ENCODE measurements around the gene PIM1. TPM values are rescaled to one million over a fixed set of nuclear protein-coding genes. Genes with fewer than 3 reads are reported as not detected.

Gene PIM1
- total and polyA plus RNA-seq, 9 of the 15 experiments (the other 6 are each of a cell fraction or from before 2014, with no cell fraction given) = 19.0 to 789 (median 212) TPM

DNA sequence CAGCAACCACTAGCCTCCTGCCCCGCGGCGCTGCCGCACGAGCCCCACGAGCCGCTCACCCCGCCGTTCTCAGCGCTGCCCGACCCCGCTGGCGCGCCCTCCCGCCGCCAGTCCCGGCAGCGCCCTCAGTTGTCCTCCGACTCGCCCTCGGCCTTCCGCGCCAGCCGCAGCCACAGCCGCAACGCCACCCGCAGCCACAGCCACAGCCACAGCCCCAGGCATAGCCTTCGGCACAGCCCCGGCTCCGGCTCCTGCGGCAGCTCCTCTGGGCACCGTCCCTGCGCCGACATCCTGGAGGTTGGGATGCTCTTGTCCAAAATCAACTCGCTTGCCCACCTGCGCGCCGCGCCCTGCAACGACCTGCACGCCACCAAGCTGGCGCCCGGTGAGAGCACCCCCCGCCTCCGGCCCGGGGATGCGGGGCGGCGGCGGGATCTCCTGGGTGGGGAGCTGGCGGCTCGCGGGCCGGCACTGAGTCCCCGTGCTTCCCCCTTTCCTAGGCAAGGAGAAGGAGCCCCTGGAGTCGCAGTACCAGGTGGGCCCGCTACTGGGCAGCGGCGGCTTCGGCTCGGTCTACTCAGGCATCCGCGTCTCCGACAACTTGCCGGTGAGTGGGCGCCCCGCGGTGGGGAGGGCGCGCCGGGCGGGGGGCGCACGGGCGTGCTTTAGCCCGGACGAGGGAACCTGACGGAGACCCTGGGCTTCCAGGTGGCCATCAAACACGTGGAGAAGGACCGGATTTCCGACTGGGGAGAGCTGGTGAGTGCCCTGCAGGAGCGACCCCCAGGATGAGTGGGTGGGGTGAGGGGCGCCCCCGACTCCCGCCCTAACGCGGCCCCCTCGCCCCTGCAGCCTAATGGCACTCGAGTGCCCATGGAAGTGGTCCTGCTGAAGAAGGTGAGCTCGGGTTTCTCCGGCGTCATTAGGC is 585 bp downstream of the PIM1 start (continued):
- no peak for TF ChIP-seq HMG20A (CRISPR knock-in tag; conservative IDR thresholded peaks at IDR 0.05)
- no peak for TF ChIP-seq HIVEP1 (CRISPR knock-in tag; IDR thresholded peaks at IDR 0.05)
- TF ChIP-seq HMGN3 (IDR thresholded peaks at IDR 0.05; ENCODE audit: borderline replicate concordance, extremely low read depth, insufficient read length, low read depth, low read length) = peak; percentile 52
- TF ChIP-seq PHB (CRISPR knock-in tag; IDR thresholded peaks at IDR 0.05) = no peak; the same call in none of the 2 replicates
- TF ChIP-seq SAP30 (IDR thresholded peaks at IDR 0.05; ENCODE audit: borderline replicate concordance, insufficient read depth, low read depth, low read length, poor library complexity, severe bottlenecking) = peak; percentile 73
- TF ChIP-seq THRA (IDR thresholded peaks at IDR 0.05) = no peak
- peak; percentile 5; the same call in 1 of the 2 replicates for TF ChIP-seq GATAD2A (IDR thresholded peaks at IDR 0.05)
- no peak for TF ChIP-seq ZNF717 (CRISPR knock-in tag; IDR thresholded peaks at IDR 0.05)
- TF ChIP-seq ZNF668 (CRISPR knock-in tag; IDR thresholded peaks at IDR 0.05) = no peak
- TF ChIP-seq, protein P1, sequence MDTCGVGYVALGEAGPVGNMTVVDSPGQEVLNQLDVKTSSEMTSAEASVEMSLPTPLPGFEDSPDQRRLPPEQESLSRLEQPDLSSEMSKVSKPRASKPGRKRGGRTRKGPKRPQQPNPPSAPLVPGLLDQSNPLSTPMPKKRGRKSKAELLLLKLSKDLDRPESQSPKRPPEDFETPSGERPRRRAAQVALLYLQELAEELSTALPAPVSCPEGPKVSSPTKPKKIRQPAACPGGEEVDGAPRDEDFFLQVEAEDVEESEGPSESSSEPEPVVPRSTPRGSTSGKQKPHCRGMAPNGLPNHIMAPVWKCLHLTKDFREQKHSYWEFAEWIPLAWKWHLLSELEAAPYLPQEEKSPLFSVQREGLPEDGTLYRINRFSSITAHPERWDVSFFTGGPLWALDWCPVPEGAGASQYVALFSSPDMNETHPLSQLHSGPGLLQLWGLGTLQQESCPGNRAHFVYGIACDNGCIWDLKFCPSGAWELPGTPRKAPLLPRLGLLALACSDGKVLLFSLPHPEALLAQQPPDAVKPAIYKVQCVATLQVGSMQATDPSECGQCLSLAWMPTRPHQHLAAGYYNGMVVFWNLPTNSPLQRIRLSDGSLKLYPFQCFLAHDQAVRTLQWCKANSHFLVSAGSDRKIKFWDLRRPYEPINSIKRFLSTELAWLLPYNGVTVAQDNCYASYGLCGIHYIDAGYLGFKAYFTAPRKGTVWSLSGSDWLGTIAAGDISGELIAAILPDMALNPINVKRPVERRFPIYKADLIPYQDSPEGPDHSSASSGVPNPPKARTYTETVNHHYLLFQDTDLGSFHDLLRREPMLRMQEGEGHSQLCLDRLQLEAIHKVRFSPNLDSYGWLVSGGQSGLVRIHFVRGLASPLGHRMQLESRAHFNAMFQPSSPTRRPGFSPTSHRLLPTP (IDR thresholded peaks at IDR 0.05; ENCODE audit: borderline replicate concordance, extremely low read depth, insufficient read length) = no peak
- TF ChIP-seq CXXC5 (CRISPR knock-in tag; IDR thresholded peaks at IDR 0.05) = peak; percentile 13
- TF ChIP-seq U2AF2 (optimal IDR thresholded peaks at IDR 0.05; ENCODE audit: low read depth, low read length) = no peak
